HepG2 (cell line): ENCODE data around the gene CTF1. TPM values are rescaled to one million over a fixed set of nuclear protein-coding genes. Genes with fewer than 3 reads are reported as not detected.

Source experiments
- AKAP8 ChIP-seq: sonication (generic); formaldehyde crosslinking; IDR thresholded peaks from 2 replicates; pipeline ENCODE4 v1.5.1; 2020; ENCODE audit warnings: mild to moderate bottlenecking, missing genetic modification reagents
- HNRNPLL ChIP-seq: fragments of 200-400 bp; formaldehyde crosslinking; IDR thresholded peaks from 2 replicates; pipeline ENCODE4 v1.6.1; 2017; ENCODE audit warnings: mild to moderate bottlenecking, low read depth, low read length; ENCODE audit not compliant: poor library complexity, severe bottlenecking
- IRX3 ChIP-seq: sonication (generic); formaldehyde crosslinking; IDR thresholded peaks from 2 replicates; pipeline ENCODE4 v1.8.1; 2023; ENCODE audit warnings: mild to moderate bottlenecking, low read depth, missing genetic modification reagents, borderline replicate concordance
- KDM5B ChIP-seq: sonication (generic); formaldehyde crosslinking; IDR thresholded peaks from 2 replicates; pipeline ENCODE4 v1.4.0; 2020; ENCODE audit warnings: missing genetic modification reagents, mild to moderate bottlenecking, borderline replicate concordance
- NAIF1 ChIP-seq: sonication (generic); formaldehyde crosslinking; IDR thresholded peaks from 2 replicates; pipeline ENCODE4 v1.5.0; 2020; ENCODE audit warnings: mild to moderate bottlenecking, missing genetic modification reagents, borderline replicate concordance
- SOX13 ChIP-seq, 3 experiments: fragments of 450-650 bp in 1 of 3; sonication (generic) in 1 of 3; formaldehyde crosslinking in 1 of 3; IDR thresholded peaks in 2 of 3; conservative IDR thresholded peaks in 1 of 3; 2 replicates each; pipeline versions ENCODE4 v1.5.0 to v1.6.1; 2016 to 2020; ENCODE audit warnings: antibody characterized with exemption in 1 of 3, mild to moderate bottlenecking in 1 of 3, missing compliant biosample characterization in 1 of 3, missing genetic modification reagents in 1 of 3, moderate library complexity in 1 of 3
- TARDBP ChIP-seq: sonication (generic); formaldehyde crosslinking; IDR thresholded peaks from 2 replicates; pipeline ENCODE4 v1.8.0; 2022; ENCODE audit warnings: mild to moderate bottlenecking, missing genetic modification reagents
- ZNF569 ChIP-seq: sonication (generic); formaldehyde crosslinking; IDR thresholded peaks from 2 replicates; pipeline ENCODE4 v1.5.0; 2020; ENCODE audit warnings: mild to moderate bottlenecking, missing genetic modification reagents, moderate library complexity, borderline replicate concordance
- ZNF660 ChIP-seq: sonication (generic); formaldehyde crosslinking; IDR thresholded peaks from 2 replicates; pipeline ENCODE4 v1.5.1; 2020; ENCODE audit warnings: mild to moderate bottlenecking, low read depth, missing genetic modification reagents, borderline replicate concordance
- polyA plus RNA-seq, 8 experiments: library from polyadenylated mRNA; depleted of rRNA in 3 of 8; stranded (reverse) in 7 of 8; unstranded in 1 of 8; fragments of >200 nt; fragmentation: Illumina TruSeq in 4 of 8; extraction: Trizol in 4 of 8; gene quantifications; 2 replicates each; pipeline versions ENCODE4 v1.2.1 to v1.2.3, GENCODE V29; 2011 to 2016; ENCODE audit warnings: low read depth in 4 of 8, missing spikeins in 1 of 8, mixed read lengths in 1 of 8; ENCODE audit not compliant: insufficient read depth in 1 of 8
- total RNA-seq, 5 experiments: library from RNA; depleted of rRNA; stranded (reverse); fragments of >200 nt; fragmentation: Illumina TruSeq; extraction: Trizol; gene quantifications; 2 replicates each; pipeline ENCODE4 v1.2.3, GENCODE V29; 2016; ENCODE audit warnings: low read depth in 1 of 5
- TF ChIP-seq, protein P1 (sequence below): sonication (generic); formaldehyde crosslinking; IDR thresholded peaks from one replicate; pipeline ENCODE4 v1.5.1; 2020; ENCODE audit warnings: mild to moderate bottlenecking, missing genetic modification reagents; ENCODE audit errors: not compliant biosample characterization
- TF ChIP-seq, protein P2 (sequence below): sonication (generic); formaldehyde crosslinking; conservative IDR thresholded peaks from 2 replicates; pipeline ENCODE4 v1.4.0; 2020; ENCODE audit warnings: missing genetic modification reagents
- TF ChIP-seq, protein P3 (sequence below): IDR thresholded peaks from 2 replicates; pipeline ENCODE4 v1.6.1; 2018; ENCODE audit warnings: missing genetic modification reagents
- TF ChIP-seq, protein P4 (sequence below): sonication (generic); formaldehyde crosslinking; IDR thresholded peaks from 2 replicates; pipeline ENCODE4 v1.5.1; 2020; ENCODE audit warnings: mild to moderate bottlenecking, missing genetic modification reagents, borderline replicate concordance
- TF ChIP-seq, protein P5 (sequence below): sonication (generic); formaldehyde crosslinking; IDR thresholded peaks from 2 replicates; pipeline ENCODE4 v1.4.0; 2020; ENCODE audit warnings: missing genetic modification reagents

Gene CTF1
- total and polyA plus RNA-seq, 2 of the 13 experiments (the other 11 are each of a cell fraction or from before 2014, with no cell fraction given) = 0.13 to 1.8 TPM

DNA sequence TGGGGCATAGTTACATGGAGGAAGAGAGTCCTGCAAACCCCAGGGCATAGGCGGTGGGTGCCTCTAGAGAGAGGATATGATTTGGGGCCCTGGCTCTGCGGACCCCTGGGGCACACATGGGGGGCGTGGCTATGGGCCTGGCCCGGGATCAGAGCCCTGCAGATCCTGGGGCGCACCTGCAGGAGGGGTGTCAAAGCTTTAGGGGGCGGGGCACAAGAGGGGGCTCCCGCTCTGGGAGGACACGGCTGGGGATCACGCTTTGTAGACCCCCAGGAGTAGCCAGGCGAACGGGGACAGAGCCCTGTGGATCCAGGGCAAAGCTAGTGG lies 3.0 kb upstream of the CTF1 start (continued):
- TF ChIP-seq, protein P1, sequence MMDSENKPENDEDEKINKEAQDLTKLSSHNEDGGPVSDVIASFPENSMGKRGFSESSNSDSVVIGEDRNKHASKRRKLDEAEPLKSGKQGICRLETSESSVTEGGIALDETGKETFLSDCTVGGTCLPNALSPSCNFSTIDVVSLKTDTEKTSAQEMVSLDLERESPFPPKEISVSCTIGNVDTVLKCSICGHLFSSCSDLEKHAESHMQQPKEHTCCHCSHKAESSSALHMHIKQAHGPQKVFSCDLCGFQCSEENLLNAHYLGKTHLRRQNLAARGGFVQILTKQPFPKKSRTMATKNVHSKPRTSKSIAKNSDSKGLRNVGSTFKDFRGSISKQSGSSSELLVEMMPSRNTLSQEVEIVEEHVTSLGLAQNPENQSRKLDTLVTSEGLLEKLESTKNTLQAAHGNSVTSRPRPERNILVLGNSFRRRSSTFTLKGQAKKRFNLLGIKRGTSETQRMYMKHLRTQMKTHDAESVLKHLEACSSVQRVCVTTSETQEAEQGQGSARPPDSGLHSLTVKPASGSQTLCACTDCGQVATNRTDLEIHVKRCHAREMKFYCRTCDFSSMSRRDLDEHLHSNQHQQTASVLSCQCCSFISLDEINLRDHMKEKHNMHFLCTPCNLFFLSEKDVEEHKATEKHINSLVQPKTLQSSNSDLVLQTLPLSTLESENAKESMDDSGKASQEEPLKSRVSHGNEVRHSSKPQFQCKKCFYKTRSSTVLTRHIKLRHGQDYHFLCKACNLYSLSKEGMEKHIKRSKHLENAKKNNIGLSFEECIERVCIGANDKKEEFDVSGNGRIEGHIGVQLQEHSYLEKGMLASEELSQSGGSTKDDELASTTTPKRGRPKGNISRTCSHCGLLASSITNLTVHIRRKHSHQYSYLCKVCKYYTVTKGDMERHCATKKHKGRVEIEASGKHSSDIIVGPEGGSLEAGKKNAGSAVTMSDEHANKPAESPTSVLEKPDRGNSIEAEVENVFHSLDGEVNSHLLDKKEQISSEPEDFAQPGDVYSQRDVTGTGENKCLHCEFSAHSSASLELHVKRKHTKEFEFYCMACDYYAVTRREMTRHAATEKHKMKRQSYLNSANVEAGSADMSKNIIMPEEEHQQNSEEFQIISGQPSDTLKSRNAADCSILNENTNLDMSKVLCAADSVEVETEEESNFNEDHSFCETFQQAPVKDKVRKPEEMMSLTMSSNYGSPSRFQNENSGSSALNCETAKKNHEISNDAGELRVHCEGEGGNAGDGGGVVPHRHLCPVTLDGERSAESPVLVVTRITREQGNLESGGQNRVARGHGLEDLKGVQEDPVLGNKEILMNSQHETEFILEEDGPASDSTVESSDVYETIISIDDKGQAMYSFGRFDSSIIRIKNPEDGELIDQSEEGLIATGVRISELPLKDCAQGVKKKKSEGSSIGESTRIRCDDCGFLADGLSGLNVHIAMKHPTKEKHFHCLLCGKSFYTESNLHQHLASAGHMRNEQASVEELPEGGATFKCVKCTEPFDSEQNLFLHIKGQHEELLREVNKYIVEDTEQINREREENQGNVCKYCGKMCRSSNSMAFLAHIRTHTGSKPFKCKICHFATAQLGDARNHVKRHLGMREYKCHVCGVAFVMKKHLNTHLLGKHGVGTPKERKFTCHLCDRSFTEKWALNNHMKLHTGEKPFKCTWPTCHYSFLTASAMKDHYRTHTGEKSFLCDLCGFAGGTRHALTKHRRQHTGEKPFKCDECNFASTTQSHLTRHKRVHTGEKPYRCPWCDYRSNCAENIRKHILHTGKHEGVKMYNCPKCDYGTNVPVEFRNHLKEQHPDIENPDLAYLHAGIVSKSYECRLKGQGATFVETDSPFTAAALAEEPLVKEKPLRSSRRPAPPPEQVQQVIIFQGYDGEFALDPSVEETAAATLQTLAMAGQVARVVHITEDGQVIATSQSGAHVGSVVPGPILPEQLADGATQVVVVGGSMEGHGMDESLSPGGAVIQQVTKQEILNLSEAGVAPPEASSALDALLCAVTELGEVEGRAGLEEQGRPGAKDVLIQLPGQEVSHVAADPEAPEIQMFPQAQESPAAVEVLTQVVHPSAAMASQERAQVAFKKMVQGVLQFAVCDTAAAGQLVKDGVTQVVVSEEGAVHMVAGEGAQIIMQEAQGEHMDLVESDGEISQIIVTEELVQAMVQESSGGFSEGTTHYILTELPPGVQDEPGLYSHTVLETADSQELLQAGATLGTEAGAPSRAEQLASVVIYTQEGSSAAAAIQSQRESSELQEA (CRISPR knock-in tag) = no peak
- TF ChIP-seq ZNF569 (CRISPR knock-in tag) (no peak), KDM5B (CRISPR knock-in tag) (no peak), NAIF1 (CRISPR knock-in tag) (no peak), IRX3 (CRISPR knock-in tag) (no peak), ZNF660 (no peak), TARDBP (CRISPR knock-in tag) (no peak), AKAP8 (CRISPR knock-in tag) (no peak), SOX13 (IDR thresholded peaks at IDR 0.05) (no peak), SOX13 (CRISPR knock-in tag; conservative IDR thresholded peaks at IDR 0.05 in 1 of 2, IDR thresholded peaks at IDR 0.05 in 1 of 2) (no peak), HNRNPLL (no peak)
- TF ChIP-seq, protein P2, sequence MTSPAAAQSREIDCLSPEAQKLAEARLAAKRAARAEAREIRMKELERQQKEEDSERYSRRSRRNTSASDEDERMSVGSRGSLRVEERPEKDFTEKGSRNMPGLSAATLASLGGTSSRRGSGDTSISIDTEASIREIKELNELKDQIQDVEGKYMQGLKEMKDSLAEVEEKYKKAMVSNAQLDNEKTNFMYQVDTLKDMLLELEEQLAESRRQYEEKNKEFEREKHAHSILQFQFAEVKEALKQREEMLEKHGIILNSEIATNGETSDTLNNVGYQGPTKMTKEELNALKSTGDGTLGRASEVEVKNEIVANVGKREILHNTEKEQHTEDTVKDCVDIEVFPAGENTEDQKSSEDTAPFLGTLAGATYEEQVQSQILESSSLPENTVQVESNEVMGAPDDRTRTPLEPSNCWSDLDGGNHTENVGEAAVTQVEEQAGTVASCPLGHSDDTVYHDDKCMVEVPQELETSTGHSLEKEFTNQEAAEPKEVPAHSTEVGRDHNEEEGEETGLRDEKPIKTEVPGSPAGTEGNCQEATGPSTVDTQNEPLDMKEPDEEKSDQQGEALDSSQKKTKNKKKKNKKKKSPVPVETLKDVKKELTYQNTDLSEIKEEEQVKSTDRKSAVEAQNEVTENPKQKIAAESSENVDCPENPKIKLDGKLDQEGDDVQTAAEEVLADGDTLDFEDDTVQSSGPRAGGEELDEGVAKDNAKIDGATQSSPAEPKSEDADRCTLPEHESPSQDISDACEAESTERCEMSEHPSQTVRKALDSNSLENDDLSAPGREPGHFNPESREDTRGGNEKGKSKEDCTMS (CRISPR knock-in tag) = no peak
- TF ChIP-seq, protein P3, sequence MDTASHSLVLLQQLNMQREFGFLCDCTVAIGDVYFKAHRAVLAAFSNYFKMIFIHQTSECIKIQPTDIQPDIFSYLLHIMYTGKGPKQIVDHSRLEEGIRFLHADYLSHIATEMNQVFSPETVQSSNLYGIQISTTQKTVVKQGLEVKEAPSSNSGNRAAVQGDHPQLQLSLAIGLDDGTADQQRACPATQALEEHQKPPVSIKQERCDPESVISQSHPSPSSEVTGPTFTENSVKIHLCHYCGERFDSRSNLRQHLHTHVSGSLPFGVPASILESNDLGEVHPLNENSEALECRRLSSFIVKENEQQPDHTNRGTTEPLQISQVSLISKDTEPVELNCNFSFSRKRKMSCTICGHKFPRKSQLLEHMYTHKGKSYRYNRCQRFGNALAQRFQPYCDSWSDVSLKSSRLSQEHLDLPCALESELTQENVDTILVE (CRISPR knock-in tag) = no peak
- TF ChIP-seq, protein P4, sequence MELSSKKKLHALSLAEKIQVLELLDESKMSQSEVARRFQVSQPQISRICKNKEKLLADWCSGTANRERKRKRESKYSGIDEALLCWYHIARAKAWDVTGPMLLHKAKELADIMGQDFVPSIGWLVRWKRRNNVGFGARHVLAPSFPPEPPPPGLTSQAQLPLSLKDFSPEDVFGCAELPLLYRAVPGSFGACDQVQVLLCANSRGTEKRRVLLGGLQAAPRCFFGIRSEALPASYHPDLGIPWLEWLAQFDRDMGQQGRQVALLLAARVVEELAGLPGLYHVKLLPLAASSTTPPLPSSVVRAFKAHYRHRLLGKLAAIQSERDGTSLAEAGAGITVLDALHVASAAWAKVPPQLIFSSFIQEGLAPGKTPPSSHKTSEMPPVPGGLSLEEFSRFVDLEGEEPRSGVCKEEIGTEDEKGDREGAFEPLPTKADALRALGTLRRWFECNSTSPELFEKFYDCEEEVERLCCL (CRISPR knock-in tag) = no peak
- TF ChIP-seq, protein P5, sequence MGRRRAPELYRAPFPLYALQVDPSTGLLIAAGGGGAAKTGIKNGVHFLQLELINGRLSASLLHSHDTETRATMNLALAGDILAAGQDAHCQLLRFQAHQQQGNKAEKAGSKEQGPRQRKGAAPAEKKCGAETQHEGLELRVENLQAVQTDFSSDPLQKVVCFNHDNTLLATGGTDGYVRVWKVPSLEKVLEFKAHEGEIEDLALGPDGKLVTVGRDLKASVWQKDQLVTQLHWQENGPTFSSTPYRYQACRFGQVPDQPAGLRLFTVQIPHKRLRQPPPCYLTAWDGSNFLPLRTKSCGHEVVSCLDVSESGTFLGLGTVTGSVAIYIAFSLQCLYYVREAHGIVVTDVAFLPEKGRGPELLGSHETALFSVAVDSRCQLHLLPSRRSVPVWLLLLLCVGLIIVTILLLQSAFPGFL = no peak
